Measurements from ENCODE around the gene TNP2.
A peak's percentile ranks its signal among the peaks of the same experiment; 100 is the strongest.

Gene TNP2

GRCh38 chr16:11268921-11269375, at the start of gene TNP2:
TSS of gene TNP2 (minus strand) at chr16:11269325. CDS start at chr16:11269262, 63 bp downstream.
- no peak within 1 kb of the TSS for H3K4me3 ChIP-seq (ENCODE audit: low read depth, low read length)
- DNase-seq (ENCODE audit: low read depth) = no peak
- TF ChIP-seq CTCF (conservative IDR thresholded peaks at IDR 0.05; ENCODE audit: low read depth, low read length) = no peak

- no peak for DNase-seq (ENCODE audit: low read depth)
- no peak overlapping the region for H3K4me3 ChIP-seq (ENCODE audit: low read depth, low read length)
- TF ChIP-seq CTCF (conservative IDR thresholded peaks at IDR 0.05; ENCODE audit: low read depth, low read length) = no peak
Measured at GRCh38 chr16:11318817-11319216, 49.7 kb upstream of the TNP2 start.

- peak; percentile 48 for DNase-seq (ENCODE audit: low read depth)
- TF ChIP-seq CTCF (conservative IDR thresholded peaks at IDR 0.05; ENCODE audit: low read depth, low read length) = peak; percentile 20
- no peak overlapping the region for H3K4me3 ChIP-seq (ENCODE audit: low read depth, low read length)
Measured at GRCh38 chr16:11316331-11317015, 47.3 kb upstream of the TNP2 start.

GRCh38 chr16:11315510-11315909, 46.4 kb upstream of the TNP2 start:
- peak; percentile 70 for DNase-seq (ENCODE audit: low read depth)
- no peak overlapping the region for H3K4me3 ChIP-seq (ENCODE audit: low read depth, low read length)
- TF ChIP-seq CTCF (conservative IDR thresholded peaks at IDR 0.05; ENCODE audit: low read depth, low read length) = peak; percentile 45

GRCh38 chr16:11314309-11314894, 45.3 kb upstream of the TNP2 start:
- DNase-seq (ENCODE audit: low read depth) = no peak
- no peak overlapping the region for H3K4me3 ChIP-seq (ENCODE audit: low read depth, low read length)
- no peak for TF ChIP-seq CTCF (conservative IDR thresholded peaks at IDR 0.05; ENCODE audit: low read depth, low read length)

- no peak overlapping the region for H3K4me3 ChIP-seq (ENCODE audit: low read depth, low read length)
- TF ChIP-seq CTCF (conservative IDR thresholded peaks at IDR 0.05; ENCODE audit: low read depth, low read length) = no peak
- no peak for DNase-seq (ENCODE audit: low read depth)
Measured at GRCh38 chr16:11313493-11314308, 44.6 kb upstream of the TNP2 start.

Measured in choroid plexus epithelial cell (primary cell).